ENCODE data around the gene NR1H4.
A peak's percentile ranks its signal among the peaks of the same experiment; 100 is the strongest.

Gene NR1H4

GRCh38 chr12:100450735-100451134 is 22.9 kb upstream of the NR1H4 start:
- no peak overlapping the region for H3K27ac ChIP-seq
- TF ChIP-seq ZFX (IDR thresholded peaks at IDR 0.05; ENCODE audit: borderline replicate concordance) (no peak), CTCF (IDR thresholded peaks at IDR 0.05) (no peak)

- no peak for TF ChIP-seq CTCF (IDR thresholded peaks at IDR 0.05)
- no peak for TF ChIP-seq ZFX (IDR thresholded peaks at IDR 0.05; ENCODE audit: borderline replicate concordance)
- no peak overlapping the region for H3K27ac ChIP-seq
Measured at GRCh38 chr12:100453951-100454350, 19.7 kb upstream of the NR1H4 start.

GRCh38 chr12:100455896-100456295 is 17.8 kb upstream of the NR1H4 start:
- H3K27ac ChIP-seq: no peak overlapping the region
- TF ChIP-seq CTCF (IDR thresholded peaks at IDR 0.05): no peak

DNA sequence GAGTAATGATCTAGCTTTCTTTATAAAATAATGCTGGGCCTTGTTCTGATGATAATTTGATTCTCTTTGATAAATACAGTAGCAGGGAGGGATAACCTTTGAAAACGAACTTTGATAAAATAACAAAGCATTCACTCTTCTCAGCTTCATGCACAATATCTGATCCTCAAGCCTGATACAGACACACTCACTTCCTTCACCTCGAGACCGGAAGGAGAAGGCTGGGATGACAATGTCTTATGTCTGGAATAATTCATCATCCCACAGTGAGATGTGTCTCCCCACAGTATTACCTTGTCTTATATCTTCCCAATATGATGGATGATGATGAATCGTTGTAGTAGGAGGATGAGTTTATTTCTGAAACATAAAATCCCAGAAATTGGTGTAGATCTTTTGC is 15.5 kb upstream of the NR1H4 start:
- H3K27ac ChIP-seq: no peak overlapping the region
- TF ChIP-seq ZFX (IDR thresholded peaks at IDR 0.05; ENCODE audit: borderline replicate concordance) (no peak), CTCF (IDR thresholded peaks at IDR 0.05) (no peak)

DNA sequence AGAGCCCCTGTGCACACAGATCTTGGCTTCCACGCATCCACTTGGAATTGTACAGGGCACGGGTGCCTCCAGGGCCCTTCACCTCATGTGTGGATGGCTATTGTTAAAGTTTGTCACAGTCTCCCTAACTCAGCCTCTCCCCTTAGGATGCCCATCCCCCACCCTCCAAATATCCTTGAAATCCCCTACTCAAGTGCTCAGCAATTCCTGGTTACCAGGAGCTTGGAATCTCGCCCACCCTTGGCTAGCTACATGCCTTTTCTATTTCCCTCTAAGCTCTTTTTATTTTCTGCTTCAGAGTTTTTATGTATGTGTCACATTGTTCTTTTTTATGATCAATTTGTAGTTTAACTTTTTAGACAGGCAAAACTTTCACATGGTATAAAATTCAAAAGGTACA is 13.0 kb upstream of the NR1H4 start:
- no peak for TF ChIP-seq CTCF (IDR thresholded peaks at IDR 0.05)
- TF ChIP-seq ZFX (IDR thresholded peaks at IDR 0.05; ENCODE audit: borderline replicate concordance): no peak
- H3K27ac ChIP-seq: no peak overlapping the region

GRCh38 chr12:100461330-100461973 is 12.2 kb upstream of the NR1H4 start:
- TF ChIP-seq ZFX (IDR thresholded peaks at IDR 0.05; ENCODE audit: borderline replicate concordance): no peak
- H3K27ac ChIP-seq: no peak overlapping the region

DNA sequence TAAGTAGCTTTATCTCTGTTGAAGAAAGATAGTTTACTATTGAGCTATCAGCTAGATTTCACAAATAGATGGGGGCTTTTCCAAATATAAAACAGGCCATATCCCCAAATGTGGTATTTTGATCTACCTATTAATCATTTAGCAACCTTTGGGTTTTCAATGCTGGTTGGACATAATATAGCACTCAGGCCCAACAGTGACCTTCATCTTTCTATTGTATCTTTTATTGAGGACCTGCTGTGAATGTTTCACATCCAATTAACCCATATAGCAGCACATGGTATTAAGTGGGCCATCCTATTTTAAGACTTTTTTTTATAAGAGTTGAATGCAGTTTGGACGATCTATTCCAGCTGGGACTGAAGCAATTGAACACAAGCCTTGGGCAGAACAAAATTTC is 10.0 kb upstream of the NR1H4 start:
- peak overlapping the region; percentile 51 for H3K27ac ChIP-seq
- TF ChIP-seq ZFX (IDR thresholded peaks at IDR 0.05; ENCODE audit: borderline replicate concordance): no peak
- no peak for TF ChIP-seq CTCF (IDR thresholded peaks at IDR 0.05)

GRCh38 chr12:100464529-100464928 is 9.1 kb upstream of the NR1H4 start:
- peak overlapping the region; percentile 51 for H3K27ac ChIP-seq
- TF ChIP-seq CTCF (IDR thresholded peaks at IDR 0.05): no peak
- no peak for TF ChIP-seq ZFX (IDR thresholded peaks at IDR 0.05; ENCODE audit: borderline replicate concordance)
